HG03571 (cell line): ENCODE results near the gene TEX29.

Source experiments
- ATAC-seq: cut with Tn5 transposase; IDR thresholded peaks from one replicate; pipeline ENCODE4 v1.9.1; 2021; ENCODE audit not compliant: unreplicated experiment

TEX29 gene

DNA sequence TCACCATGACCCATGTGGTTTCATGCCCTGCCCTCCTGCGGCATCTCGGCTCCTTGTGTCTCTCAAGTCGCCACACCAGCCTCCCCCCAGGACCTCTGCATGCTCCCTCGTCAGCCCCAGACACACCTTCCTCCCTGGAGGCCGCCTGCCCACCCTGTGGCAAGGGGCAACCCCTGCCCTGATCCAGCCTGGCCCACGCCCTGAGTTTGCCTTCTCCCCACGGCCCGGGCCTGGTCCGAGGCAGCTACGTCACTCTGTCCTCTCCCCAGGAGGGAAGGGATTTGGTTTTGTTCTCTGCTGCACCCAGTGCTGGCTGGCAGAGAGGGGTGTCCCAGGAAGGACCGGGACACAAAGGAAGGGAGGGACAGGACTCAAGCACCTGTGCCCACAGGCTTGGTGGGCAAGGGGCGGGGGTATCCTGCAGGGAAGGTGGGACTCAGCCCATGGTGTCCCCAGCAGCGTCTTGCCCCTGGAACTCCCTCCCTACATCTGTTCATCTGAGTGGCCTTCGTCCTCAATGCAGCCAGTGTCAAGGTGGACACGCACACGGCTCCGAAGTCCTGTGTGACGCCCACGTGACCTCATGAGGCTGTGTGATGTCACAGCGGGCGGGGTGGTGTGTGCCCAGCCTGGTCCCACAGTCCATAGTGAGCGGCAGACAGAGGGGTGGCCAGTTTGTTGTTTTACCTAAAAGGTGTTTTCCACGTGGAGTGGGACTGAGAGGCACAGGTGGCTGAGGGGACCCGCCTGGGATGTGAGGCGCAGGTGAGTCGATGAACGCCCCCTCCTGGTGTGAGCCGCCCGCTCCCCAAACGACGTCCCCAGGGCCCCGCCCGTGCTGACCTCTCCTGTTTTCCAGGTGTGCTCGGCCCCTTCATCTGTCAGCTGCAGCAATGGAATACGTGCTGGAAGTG is at the start of gene TEX29:
Gene TEX29, plus strand, starts transcription at position 645 of the 914 bp plus-strand sequence. Its CDS starts 249 bp downstream, at position 894.
- ATAC-seq, result no peak

DNA sequence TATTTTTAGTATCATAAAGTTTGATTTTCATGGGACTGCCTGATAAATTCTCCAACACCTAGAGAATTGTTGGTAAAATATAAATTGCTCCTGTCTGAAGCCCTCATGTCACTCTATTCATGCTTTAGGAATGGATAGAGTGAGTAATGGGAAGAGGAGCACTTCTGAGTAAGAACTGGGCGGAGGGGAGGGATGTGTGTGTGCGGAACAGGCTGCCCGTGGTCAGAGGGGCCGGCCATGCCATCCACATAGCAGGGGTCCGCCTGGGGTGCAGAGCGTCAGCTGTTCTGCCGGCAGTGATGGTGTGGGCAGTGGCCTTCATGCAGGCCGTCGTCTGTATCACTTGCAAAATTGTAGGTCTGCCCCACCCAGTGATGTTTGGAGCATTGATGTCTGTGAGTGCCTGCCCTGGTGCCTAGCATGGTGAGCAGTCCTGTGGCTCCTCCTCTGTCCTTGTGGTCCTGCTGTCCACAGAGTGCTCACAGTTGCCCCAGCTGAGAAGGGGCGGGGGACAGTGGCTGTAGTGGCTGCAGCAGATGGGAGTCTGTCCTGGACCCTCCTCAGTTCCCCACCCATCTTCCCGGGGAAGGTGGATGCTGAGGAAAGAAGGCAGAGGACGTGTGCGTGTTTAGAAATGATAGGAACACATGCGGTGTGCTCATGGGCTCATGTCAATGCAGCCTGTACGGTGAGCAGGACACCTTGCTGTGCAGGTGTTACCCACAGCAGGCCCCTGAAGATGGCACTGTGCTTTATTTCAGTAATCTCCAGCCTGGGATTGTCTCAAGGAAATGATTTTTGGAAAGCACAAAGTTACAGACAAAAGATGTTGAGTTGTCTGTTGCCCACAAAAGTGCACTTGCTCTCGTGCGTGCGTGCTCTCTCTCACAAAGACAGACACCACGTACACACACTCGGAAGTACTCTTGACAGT is 49.4 kb upstream of the TEX29 start:
- ATAC-seq, result no peak

DNA sequence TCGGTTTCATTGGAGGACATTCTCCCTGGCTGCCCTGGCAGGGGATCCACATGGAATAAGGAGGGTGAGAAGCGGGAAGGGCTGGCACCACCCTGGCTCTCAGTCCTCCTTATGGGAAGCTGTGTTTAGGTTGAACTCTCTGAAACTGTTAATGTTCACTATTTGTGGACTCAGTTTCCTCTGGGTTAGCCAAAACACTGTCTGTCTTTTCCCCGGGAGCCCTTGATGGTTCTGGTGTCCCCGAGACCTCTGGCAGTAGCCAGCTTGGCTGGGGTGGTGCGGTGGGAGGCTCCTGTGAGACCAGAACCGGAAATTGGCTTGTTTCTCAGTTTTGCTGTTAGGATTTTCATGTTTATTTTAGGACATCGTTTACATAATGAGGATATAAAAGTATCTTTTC is 48.3 kb upstream of the TEX29 start:
- ATAC-seq, result no peak

DNA sequence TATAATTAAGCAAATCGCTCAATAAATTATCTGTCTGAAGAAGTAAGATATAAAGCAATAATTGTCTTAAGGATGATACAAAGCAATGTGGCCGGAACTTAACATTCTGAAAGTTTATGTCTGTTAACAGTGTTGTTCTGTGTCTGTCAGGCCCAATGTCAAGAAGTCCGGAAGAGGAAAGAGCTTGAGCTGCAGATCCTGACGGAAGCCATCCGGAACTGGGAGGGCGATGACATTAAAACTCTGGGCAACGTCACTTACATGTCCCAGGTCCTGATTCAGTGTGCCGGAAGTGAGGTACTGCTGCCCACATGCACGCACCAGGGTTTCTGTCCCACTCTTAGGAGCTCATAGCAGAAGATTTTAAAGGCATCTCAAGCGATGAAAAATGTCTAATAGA is 45.1 kb upstream of the TEX29 start:
- ATAC-seq, result no peak

DNA sequence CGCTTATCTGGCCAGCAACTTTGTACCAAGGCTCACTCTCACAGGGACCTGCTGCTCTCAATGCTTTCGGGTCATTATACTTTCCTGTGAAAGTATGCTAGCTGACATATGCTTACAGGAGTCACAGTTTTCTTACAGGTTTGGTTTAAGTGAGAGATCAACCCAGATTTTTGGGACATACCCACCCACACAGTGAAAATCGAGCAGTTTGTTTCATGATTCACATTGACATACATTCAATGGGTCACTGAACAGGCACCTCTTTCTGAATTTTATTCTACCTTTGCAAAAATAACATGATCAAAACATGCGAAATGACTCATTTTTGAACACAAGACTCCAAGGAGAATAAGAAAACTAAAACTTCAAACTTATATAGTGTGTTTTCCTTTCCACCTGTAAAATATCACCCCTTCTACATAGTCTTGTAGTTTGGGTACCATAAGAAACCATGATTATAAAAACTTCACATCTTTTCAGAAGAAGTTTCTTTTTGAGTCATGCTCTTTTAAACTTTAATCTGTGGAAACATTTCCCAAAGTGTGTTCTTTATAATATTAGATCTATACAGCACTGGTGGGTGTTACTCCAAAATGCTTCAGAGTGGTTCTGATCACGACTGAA is 44.3 kb upstream of the TEX29 start:
- ATAC-seq, result no peak

DNA sequence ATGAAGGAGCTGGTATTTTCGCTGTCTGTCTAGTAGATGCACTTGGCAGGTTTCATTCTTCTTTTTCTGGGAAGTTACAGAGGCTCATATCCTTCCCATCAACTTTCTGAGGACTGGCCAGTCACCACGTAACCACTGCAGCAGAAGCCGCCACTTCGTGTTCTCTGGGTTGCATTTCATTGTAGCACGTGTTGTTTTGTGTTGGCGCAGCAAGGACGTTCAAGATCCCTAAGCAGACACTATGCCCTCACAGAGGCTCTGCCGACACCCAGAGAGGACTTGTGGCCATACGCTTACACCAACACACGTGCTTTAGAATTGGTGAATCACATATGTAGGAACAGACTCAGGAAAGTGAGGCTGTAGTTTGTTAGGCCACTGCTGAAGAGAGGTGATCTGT is 42.2 kb upstream of the TEX29 start:
- ATAC-seq, result no peak

DNA sequence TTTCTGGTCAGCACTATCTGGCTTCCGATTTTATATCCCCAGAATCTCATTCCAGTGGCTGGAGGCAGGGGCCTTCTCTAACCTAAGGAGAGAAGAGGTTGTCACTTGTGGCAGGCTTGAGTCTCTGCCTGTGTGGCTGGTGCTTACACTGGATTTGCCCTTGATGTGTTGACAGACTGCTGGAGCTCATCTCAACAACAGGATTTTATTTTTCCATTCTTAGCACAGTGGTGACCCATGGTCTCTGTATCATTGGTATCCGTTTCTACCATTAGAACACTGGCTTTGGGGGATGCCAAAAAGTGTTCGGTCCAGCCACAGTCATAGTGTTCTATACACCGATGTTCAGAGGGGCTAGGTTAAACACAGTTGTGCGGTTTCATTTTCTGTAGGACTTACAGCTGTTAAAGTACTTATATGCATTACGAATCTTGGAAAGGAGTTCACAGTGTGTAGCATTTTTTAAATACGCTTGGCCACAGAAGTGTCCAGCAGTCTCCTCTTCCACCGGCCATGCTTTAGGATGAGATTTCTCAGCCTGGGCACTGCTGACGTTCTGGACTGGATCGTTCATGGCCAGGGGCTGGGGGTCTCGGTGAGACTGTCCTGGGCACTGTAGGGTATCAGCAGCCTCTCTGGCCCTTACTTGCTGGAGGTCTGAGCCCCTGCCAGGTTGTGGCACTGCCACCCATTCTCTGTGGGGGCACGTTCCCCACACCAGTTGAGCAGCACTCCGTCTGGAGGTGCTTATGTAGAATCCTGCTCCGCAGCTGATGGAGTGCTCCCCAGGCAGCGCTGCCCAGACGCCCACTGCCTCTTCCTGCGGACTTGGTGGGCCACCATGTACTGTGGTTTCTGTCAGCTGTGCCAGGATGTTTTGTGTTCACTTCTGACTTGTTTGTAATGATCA is 41.4 kb upstream of the TEX29 start:
- ATAC-seq, result no peak

DNA sequence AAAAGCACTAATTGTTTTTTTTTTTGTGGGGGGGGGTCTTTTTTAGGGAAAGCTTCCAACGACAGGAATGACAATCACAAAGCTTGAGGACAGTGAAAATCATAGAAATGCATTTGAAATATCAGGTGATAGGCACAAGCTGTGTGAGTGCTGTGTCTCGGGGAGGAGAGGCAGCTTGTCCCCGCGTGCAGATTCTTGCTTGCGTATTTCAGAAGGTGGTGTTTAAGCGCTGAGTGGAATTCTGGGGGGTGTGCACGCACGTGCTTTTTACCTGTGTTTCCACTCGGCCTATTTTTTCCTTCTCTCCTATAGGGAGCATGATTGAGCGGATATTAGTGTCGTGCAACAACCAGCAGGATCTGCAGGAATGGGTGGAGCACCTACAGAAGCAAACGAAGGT is 40.2 kb upstream of the TEX29 start:
- no peak for ATAC-seq

DNA sequence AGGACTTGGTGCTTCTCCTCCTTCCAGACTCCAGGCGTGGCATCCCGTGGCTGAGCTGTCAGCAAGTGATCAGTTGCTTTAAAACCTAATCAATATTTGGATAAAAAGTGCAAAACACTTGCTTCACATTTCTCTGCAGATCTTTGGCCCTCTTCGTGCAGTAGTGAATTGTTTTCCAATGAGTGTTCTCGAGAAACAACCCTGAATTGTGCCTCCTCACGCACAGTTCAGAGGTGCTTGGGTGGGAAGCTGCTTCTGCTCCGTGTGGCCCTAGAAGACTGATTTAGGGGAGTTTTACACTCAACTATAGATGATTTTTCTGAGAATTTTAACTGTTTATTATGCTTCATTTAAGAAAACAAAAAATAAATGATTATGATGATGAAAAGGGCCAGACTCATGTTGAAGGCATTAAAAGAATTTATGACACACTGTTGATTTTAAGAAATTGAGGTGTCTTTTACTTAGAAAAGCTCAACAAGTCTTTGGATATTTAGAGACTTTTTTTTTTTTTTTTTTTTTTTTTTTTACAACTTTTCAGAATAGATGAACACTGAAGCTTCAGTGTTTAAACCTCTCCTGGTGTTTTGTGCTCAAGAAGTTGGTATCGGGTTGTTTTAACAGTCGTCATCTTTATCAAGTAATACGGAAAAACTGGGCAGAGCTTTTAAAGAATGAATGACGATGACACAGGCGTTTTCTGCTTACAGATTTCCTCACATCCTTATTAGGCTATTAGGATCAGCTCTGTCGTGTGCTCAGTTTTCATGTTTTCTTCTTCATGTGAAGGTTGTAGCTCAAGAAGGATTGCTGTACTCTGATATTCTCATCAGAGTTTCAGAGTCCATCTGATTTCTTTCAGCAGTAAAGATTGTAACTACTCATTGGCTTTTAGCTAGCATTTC is 39.5 kb upstream of the TEX29 start:
- ATAC-seq, result no peak

DNA sequence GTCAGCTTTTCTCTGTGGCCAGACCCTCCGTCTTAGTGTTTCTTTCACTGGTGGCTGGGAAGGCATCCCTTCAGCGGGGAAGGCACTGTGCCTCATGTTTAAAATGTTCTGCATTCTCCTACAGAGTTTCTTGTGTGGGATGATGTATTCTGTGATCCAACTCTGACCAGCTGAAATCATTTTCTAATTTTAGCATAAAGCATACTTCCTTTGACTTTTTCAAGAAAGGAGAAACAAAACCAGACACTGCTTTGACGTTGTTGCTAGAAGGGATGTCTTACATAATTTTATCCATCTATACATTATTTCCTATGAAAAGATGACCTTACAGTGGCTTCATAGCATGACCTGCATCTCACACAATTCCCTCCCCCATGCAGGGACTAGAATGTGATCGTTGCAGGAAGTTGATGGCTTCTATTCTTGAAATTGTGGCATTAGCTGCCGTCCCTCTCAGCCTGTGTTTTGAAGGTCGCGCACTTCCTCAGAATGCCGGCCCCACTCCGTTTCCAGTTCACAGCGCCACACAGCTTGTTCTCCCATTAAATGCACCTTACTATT is 38.6 kb upstream of the TEX29 start:
- ATAC-seq, result no peak

DNA sequence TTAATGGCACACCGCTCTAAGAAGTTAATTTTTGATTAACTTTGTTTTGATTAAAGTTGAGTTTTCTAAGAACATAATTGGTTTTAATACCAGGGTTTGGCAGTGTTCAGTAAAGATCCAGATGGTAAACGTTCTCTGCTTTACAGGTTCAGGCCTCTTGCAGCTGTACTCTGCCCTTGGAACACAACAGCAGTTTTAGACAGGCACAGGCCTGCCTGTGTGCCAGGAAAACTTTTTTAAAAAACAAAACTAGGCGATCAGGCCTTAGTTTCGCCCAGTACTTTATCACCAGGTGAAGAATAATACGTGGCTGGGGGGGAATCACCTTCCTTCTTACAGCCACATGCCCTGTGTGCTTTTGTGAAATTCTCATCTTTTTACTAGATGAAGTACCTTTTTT is 38.0 kb upstream of the TEX29 start:
- ATAC-seq, result no peak

DNA sequence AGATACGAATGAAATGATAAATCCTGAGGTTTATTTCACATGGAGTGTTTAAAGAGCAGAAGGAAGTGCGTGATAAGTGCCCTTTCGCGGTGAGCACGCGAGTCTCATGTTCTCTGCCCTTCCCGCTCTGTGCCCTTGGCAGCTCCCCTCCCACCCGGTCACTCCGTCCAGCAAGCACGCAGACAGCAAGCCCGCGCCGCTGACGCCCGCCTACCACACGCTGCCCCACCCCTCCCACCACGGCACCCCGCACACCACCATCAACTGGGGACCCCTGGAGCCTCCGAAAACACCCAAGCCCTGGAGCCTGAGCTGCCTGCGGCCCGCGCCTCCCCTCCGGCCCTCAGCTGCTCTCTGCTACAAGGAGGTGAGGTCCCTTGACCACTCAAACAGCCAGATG is 37.4 kb upstream of the TEX29 start:
- ATAC-seq, result no peak

DNA sequence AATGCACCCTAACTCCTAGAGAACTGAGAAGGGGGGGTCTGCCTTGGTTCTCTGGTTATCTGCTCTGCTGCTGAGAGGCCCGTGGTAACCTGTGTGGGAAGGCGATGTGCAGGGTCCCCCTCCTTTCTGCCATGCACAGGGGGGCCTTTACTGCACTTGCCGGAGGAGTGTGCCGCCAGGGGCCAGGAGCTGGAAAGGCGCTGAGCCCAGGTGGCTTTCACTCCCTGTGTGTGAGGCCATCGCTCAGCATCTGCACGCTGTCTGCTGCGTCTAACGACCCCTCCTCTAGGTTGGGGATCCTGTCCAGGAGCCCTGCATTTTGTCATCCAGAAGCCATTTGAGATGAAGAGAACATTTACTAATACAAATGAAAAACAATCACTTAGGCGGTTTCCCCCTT is 37.0 kb upstream of the TEX29 start:
- no peak for ATAC-seq

DNA sequence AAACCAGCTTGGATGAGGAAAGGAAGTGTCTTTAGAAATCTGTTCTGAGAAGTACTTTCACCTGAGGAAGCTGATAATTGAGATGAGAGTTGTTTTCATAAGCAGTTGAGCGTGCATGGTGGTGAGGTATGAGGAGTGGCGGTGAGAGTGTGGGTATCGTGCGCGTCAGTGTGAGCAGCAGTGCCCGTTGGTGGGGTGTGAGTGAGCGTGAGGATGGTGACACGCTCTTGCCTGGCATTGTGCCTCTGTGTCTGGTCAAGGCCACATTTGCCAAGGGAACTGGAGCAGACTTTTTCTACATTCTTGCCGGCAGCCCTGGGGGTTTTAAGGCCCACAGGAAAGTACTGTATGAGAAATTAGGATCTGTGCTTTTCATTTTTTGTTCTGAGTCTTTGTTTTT is 36.5 kb upstream of the TEX29 start:
- no peak for ATAC-seq

DNA sequence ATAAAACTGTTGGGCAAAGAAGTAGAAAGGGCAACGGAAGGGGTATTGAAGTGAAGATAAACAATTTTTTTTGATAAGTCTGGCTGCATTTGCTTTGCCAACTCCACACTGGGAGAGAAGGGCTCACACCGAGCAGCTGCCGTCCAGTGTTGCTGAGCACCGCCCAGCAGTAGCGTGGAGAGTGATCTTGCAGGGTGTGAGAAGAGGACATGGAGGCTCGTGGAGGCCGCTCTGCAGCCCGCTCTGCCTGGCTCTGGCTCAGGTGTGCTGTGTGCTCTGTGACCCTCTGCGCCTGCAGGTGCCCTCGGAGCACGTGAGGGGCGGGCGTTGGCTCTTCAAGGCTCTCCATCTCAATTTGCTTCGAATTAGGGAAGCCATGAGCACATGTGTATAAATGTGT is 35.9 kb upstream of the TEX29 start:
- no peak for ATAC-seq

DNA sequence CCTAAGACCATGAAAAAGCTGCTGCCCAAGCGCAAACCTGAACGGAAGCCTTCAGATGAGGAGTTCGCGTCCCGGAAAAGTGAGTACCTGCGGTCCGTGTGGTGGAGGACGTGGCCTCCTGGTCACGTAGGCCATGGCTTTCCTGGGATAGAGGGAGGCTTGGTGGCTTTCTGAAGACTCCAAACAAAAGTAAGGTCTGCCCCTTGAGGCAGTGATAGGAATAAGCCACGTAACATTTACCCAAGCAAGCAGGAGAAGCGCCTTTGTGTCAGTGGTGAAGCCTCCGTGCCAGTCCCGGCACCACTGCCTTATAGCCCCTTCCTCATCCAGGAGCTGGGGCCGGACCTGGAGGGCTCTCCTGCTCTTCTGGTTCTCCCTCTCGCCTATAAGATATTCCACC is 34.3 kb upstream of the TEX29 start:
- ATAC-seq, result no peak

DNA sequence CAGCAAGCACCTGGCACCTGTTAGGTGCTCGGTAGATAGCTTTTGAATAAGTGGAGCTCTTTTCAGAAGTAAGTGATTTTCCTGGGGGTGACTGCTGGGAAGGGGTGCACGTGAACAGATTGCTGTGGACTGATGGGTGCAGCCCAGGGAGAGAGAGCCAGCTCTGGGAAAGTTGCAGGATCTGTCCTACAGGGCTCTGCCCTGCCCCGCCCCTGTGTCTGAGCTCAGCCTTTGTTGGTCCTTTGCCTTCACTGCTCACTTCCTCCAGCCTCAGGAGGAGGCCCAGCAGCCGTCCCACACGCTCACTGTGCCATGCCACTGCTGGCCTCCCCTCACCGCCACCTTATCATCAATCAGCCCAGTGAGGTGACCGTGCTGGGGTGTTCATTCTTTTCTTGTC is 33.7 kb upstream of the TEX29 start:
- ATAC-seq, result no peak

DNA sequence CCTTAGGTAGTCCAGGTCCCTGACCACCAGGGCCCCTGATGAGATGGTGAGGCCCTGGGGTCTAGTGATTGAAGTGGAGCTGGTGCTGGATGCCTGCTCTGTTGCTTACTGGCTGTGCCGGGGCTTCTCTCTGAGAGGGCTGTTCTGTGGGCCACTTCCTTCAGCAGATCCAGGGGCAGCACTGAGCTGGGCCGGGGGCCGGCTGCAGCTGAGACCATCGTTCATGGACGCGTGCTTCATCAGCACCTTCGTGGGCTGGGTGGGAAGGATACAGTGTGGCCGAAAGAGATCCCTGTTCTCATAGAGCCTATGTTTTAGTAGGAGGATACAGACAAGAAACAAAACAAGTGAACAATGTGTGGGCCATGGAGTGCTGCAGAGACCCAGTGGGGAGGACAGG is 33.2 kb upstream of the TEX29 start:
- no peak for ATAC-seq

DNA sequence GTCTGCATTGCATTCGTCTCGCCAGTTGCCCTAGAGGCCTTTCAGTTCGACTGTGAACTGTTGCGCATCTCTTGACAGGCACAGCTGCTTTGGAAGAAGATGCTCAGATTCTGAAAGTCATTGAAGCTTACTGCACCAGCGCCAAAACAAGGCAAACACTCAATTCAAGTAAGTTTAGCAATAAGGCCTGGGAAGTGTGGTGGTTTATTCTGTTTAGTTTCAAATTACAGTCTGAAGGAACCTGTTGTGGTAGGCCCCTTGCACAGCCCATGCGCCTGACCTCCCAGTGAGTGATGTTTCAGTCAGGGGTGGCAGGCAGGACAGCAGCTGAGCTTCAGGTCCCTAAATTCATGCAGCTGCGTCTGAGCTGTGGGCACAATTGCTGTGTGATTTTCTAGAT is 32.2 kb upstream of the TEX29 start:
- ATAC-seq, result no peak
